NCI-H774 (cell line): ENCODE measurements around the gene PLCH2.

Experiments
- DNase-seq: peaks from one replicate; lab custom pipeline; 2025; lab: John Stamatoyannopoulos, UW

PLCH2 gene

GRCh38 chr1:2479618-2480017 is 3.5 kb downstream of the PLCH2 start:
- no peak for DNase-seq

DNA sequence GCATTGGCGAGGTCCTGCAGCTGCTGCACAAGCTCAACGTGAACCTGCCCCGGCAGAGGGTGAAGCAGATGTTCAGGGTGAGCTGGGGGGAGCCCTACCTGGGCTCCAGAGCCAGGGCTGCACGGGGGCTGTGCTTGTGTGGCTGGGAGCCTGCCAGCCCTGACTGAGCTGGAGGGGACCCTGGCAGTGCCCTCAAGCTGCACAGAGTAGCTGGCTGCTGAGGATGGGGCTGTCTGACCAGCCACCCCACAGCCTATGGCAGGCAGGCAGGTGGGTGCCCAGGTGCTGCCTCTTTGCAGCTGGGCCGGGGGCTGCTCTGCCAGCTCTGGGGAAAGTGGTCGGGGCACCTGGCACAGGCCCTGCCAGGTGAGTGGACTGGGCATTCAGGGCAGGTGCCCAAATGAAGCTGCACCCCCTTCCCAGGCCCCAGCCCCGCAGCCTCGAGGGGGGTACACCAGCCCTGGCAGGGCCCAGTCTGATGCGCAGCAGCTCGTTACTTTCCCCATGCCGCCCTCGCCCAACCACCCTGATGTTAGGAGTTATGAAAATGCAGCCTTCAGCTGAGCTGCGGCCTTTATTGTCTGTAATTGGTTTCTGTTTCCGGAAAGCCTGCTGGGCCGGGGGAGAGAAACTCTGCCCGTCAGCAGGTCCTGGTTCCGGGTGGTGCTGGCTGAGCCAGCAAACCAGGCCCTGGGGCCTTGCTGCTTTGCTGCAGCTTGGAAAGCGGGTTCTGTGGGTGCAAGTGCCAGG is 4.3 kb downstream of the PLCH2 start:
- DNase-seq: no peak

DNA sequence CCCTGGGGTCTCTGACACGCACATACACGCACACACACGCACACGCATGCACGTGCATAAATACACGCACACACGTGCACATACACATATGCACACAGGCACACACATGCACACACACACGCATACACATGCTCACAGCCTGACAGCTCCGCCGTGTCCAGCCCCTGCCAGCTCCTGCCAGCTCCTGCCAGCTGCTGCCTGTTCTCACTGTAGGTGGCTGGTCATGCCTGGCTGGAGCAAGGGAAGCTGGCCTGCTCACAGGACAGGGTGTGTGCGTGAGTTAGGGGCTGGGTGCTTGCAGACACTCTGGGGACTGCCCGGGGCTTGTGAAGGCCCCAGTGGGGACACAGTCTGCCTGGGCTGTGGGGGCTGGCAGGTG is 4.9 kb downstream of the PLCH2 start:
- no peak for DNase-seq

DNA sequence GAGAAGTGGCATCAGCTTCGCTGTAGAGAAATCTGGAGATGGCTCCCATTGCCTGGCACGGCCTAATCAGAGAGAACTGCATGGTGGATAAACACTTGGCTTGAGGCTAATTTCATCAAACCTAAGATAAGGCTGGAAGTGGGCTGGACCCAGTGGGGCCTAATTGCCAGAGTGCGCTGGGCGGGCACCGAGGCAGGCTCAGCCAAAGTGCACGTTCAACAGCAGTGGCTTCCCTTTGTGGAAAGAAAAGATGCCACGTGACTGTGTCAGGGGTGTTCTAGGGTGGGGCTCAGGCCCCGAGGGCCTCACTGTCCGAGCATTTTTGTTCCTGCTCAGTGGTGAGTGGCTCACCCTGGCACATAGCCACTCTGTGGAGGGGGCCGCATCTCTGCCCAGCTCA is 5.8 kb downstream of the PLCH2 start:
- DNase-seq: no peak

- no peak for DNase-seq
These were observed 6.5 kb downstream of the PLCH2 start for GRCh38 chr1:2482588-2482987.

GRCh38 chr1:2483026-2483425 is 6.9 kb downstream of the PLCH2 start:
- DNase-seq: no peak

GRCh38 chr1:2483970-2484369 is 7.9 kb downstream of the PLCH2 start:
- no peak for DNase-seq

GRCh38 chr1:2486041-2486440 is 10.0 kb downstream of the PLCH2 start:
- DNase-seq: no peak

DNA sequence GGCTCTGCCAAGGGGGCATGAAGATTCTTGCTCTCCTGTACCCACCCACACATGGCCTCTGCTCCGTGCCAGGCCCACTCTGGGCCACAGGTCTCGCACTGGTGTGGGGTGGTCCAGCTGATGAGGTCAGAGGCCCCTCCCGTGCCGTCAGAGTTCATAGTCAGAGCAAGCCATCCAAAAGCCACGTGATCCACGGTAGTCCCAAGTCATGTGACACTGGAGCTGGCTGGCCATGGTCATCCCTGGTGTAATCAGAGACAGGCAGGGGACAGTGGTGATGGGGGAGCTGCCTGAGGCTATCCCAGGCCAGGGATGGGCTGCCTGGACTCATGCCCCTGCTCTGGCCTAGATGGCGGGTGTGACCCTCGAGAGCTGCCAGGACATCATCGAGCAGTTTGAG is 10.5 kb downstream of the PLCH2 start:
- no peak for DNase-seq

DNA sequence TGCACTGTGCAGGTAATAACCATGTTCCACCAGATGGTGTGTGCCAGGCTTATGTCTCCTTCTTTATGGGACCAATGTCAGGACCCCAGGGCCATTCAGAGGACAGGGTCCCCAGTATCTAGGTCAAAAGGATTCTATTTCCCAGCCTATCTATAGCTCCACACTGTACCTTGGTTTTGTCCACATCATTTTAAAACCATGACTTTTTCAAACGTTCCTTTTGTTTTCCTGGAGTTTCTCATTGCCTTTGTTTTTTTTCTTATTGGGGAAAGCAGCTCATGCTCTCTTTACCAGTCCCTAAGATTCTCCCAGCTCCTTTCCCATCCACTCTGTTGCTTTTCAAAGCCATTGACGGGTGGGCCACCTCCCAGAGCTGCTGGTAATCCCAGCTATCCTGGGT is 12.6 kb downstream of the PLCH2 start:
- no peak for DNase-seq

GRCh38 chr1:2489615-2490014 is 13.5 kb downstream of the PLCH2 start:
- no peak for DNase-seq

- DNase-seq: no peak
These were observed 16.0 kb downstream of the PLCH2 start for GRCh38 chr1:2492091-2492490.

DNA sequence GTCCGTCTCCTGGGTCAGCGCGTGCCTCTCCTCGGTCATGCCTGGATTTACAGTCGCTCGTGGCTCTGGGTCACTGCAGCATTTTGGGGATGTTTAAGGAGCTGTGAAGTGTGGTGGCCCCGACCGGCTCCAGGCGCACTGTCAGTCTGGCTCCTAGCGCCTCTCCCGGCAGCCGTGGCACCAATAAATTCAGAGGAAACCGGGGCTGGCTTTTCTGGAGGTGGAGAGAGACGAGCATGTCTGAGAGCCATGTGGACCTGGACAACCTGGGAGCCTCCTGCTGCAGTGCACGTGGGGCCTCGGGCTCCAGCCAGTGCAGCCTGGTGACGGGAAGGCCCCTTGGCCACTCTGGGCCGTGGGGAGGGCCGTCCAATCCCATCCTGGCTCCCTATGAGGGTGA is 17.1 kb downstream of the PLCH2 start:
- DNase-seq: no peak

GRCh38 chr1:2493691-2494322 is 17.7 kb downstream of the PLCH2 start:
- DNase-seq: no peak

- DNase-seq: no peak
These were observed 18.2 kb downstream of the PLCH2 start for GRCh38 chr1:2494323-2494693.

DNA sequence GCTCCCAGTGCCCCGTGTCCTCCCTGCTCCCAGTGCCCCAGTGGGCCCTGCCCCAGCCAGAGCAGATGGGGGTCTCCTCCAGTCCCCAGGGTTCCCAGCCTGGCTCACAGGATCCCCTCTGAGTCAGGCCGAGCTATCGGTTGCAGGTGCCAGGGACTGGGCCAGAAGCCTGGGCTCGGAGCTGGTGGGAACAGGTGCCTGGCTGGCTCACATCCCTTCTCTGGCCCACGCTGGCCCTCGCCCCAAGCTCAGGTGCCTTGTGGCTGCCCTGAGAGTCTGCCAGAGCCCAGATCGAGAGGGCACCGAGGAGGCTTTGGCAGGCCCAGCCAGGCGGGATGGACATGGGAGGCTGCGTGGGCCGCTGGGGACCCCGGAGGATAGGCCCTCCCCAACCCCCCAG is 18.9 kb downstream of the PLCH2 start:
- DNase-seq: no peak

DNA sequence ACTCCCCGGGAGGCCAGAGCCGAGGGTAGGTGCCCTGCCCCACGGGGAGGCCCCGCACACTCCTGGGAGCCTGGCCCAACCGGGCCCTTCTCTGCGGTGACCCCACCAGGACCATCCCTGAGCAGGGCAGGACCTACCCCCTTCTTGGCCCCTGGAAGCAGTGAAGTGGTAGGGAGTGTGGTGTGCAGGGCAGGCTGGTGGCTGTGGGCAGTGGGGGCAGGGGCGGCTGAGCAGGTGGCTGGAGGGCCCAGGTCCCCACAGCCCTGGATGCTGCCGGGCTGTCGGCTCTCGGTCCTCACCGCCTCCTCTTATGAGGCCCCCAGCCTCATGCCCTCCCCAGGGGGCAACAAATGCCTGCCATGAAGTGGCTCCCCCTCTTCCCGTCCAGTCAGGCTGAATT is 19.5 kb downstream of the PLCH2 start:
- DNase-seq: no peak

- DNase-seq: no peak
These were observed 20.1 kb downstream of the PLCH2 start for GRCh38 chr1:2496087-2496622.

- no peak for DNase-seq
These were observed 20.7 kb downstream of the PLCH2 start for GRCh38 chr1:2496746-2497145.

DNA sequence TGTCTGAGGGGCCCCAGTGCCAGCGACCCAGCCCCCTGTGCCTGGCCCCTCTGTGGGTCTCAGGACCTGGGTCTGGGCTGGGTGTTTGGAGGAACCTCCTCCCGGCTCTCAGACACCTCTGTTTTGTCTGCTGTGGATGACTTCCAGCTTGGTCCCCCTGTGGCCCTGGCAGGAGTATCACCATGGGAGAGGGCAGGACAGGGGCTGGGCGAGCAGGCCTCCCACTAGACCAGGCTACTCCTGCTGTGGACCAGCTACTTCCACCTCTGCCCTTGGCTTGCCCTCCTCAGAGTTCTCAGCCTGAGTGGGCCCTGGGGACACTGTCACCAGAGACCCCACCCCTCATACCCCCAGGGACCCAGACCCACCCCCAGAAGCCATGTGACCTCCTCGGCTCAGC is 21.8 kb downstream of the PLCH2 start:
- no peak for DNase-seq

- DNase-seq: no peak
These were observed 22.6 kb downstream of the PLCH2 start for GRCh38 chr1:2498648-2499047.

DNA sequence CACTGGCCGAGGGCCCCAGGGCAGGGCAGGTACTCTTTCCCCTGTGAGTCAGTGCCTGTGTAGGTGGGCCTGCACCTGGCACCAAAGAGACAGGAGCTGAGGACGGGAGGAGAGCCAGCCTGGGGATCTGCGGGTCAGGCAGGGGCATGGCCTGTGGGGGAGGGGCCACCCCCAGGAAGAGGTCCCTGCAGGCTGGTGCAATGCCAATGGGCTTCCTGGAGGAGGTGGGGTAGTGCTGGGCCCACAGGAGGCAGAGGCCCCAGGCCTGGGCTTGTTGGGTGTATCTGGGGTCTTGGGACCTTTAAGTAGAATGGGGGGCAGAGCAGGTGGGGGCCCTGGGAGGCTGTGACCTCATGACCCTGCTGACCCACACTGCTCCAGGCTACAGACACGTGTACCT is 23.2 kb downstream of the PLCH2 start:
- no peak for DNase-seq

GRCh38 chr1:2499986-2500596 is 24.0 kb downstream of the PLCH2 start:
- no peak for DNase-seq
